ENCODE results near the gene SCAF4. TPM values are rescaled to one million over a fixed set of nuclear protein-coding genes. Genes with fewer than 3 reads are reported as not detected.

SCAF4 gene
- total and polyA plus RNA-seq, 2 of the 8 experiments (the other 6 are each of a cell fraction or from before 2014, with no cell fraction given): 28.9 to 55.1 TPM

DNA sequence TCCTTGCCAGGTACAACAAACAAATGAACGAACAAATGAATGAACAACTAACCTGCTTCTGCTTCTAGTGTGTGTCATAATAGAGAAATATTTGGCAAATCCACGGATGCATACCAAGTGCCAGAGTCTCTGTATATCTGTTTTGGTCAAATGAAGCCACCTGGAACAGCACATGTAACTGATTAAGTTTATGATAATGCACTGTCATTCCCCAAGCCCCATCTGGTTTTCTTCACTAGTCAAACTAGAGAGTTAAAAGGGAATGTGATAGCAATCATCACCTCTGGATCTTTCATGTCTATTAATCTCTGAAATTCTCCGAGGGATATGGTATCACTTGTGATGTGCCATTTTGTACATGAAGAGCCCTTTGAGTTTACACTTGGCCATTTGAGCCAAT, 21.0 kb upstream of the SCAF4 start:
- no peaks in the 10 kb centered on the region for H3K27me3 ChIP-seq (replicated peaks in 1 of 4; ENCODE audit: control insufficient read depth in 3 of 4, extremely low read depth in 1 of 4, insufficient read depth in 3 of 4, low read length in 3 of 4)
- H2BK20ac ChIP-seq (ENCODE audit: low read length): no peak overlapping the region
- H2BK15ac ChIP-seq (ENCODE audit: low read length): no peak overlapping the region
- H3K27ac ChIP-seq (ENCODE audit: low read depth, low read length): no peak overlapping the region
- H3K14ac ChIP-seq (ENCODE audit: insufficient read length): no peak overlapping the region
- no peak overlapping the region for H4K91ac ChIP-seq (replicated peaks; ENCODE audit: insufficient read length, low read length)
- no peak overlapping the region for H2BK120ac ChIP-seq (replicated peaks; ENCODE audit: low read depth, low read length)
- H2BK5ac ChIP-seq (ENCODE audit: low read depth, low read length): no peak overlapping the region
- H2AK5ac ChIP-seq (ENCODE audit: low read depth, low read length): no peak overlapping the region
- H3K4me3 ChIP-seq (ENCODE audit: extremely low read depth in 1 of 4, insufficient read depth in 2 of 4, low read depth in 3 of 4, low read length in 4 of 4): no peak overlapping the region
- peaks cover 0 to 8% (median 5%) of the 10 kb centered on the region in 4 experiments; a peak in 3 of 7 replicates for H3K4me1 ChIP-seq (replicated peaks in 1 of 4; ENCODE audit: control insufficient read depth in 3 of 4, insufficient read depth in 4 of 4, low read length in 3 of 4)
- H3K79me1 ChIP-seq (ENCODE audit: low read depth, low read length): no peaks in the 10 kb centered on the region
- 88% methylated on average over 3 of the region's 3 CpGs; no CpG with 5 or more reads in 1 of the 2 experiments for WGBS, 2 experiments (ENCODE audit: extremely low coverage in 1 of 2, insufficient coverage in 1 of 2, insufficient read length in 1 of 2, insufficient replicate concordance in 2 of 2, low coverage in 1 of 2, low lambda C conversion rate in 2 of 2, missing lambda C conversion rate in 1 of 2)
- H2AFZ ChIP-seq (ENCODE audit: low read length): no peak overlapping the region
- H3K9ac ChIP-seq (replicated peaks in 1 of 4; ENCODE audit: extremely low read depth in 1 of 4, low read depth in 3 of 4, low read length in 3 of 4): no peak overlapping the region
- H2BK12ac ChIP-seq (ENCODE audit: low read depth, low read length): no peak overlapping the region
- CTCF ChIA-PET (ENCODE audit: partially characterized antibody): no interaction called here
- no peaks in the 10 kb centered on the region for H3K23me2 ChIP-seq (ENCODE audit: low read depth, low read length)
- H3K56ac ChIP-seq (replicated peaks; ENCODE audit: insufficient read length, low read depth, low read length): no peak overlapping the region
- DNase-seq (ENCODE audit: low read depth in 1 of 2, low spot score in 2 of 2): no peak
- H4K20me1 ChIP-seq (replicated peaks in 1 of 2; ENCODE audit: control insufficient read depth in 1 of 2, insufficient read depth in 2 of 2, low read length in 2 of 2): no peaks in the 10 kb centered on the region
- POLR2A ChIA-PET (ENCODE audit: partially characterized antibody): interaction anchor here (0.9 kb wide), 1 partner anchor 20 kb away, joined by 4 read pairs; no protein-coding TSS in a partner anchor
- H3K18ac ChIP-seq (ENCODE audit: extremely low read depth, low read length): no peak overlapping the region
- H4K5ac ChIP-seq (ENCODE audit: insufficient read length, low read depth, low read length): no peak overlapping the region
- H4K8ac ChIP-seq (ENCODE audit: extremely low read depth, insufficient read depth, low read length): no peak overlapping the region
- H3K9me3 ChIP-seq (ENCODE audit: insufficient read depth in 2 of 2, low read depth in 1 of 2, low read length in 1 of 2): no peaks in the 10 kb centered on the region
- no peaks in the 10 kb centered on the region for H3K36me3 ChIP-seq (ENCODE audit: control insufficient read depth in 2 of 4, insufficient read depth in 4 of 4, low read length in 3 of 4)
- no peak overlapping the region for H3K4ac ChIP-seq (replicated peaks; ENCODE audit: insufficient read length, low read depth, low read length)
- no peak for FAIRE-seq
- H3K4me2 ChIP-seq (ENCODE audit: insufficient read depth in 1 of 2, low read depth in 2 of 2, low read length in 2 of 2): no peak overlapping the region
- H3K23ac ChIP-seq (ENCODE audit: insufficient read length): no peak overlapping the region
- no peaks in the 10 kb centered on the region for H3K79me2 ChIP-seq (ENCODE audit: control insufficient read depth in 1 of 2, insufficient read depth in 2 of 2, low read length in 2 of 2)
- TF ChIP-seq KDM1A (IDR thresholded peaks at IDR 0.05; ENCODE audit: borderline replicate concordance, low read length) (no peak), SAP30 (IDR thresholded peaks at IDR 0.05; ENCODE audit: insufficient read depth, insufficient replicate concordance, low read length) (no peak), SP1 (IDR thresholded peaks at IDR 0.05; ENCODE audit: low read depth, low read length) (no peak), GABPA (IDR thresholded peaks at IDR 0.05; ENCODE audit: borderline replicate concordance, insufficient read depth, low read length) (no peak), RXRA (IDR thresholded peaks at IDR 0.05; ENCODE audit: insufficient read depth, low read depth, low read length) (no peak), POU5F1 (IDR thresholded peaks at IDR 0.05; ENCODE audit: low read depth, low read length) (no peak), BRCA1 (IDR thresholded peaks at IDR 0.05; ENCODE audit: low read depth, low read length) (no peak), RFX5 (IDR thresholded peaks at IDR 0.05; ENCODE audit: borderline replicate concordance, low read depth, low read length) (no peak)
- TF ChIP-seq, protein P1, sequence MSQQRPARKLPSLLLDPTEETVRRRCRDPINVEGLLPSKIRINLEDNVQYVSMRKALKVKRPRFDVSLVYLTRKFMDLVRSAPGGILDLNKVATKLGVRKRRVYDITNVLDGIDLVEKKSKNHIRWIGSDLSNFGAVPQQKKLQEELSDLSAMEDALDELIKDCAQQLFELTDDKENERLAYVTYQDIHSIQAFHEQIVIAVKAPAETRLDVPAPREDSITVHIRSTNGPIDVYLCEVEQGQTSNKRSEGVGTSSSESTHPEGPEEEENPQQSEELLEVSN (IDR thresholded peaks at IDR 0.05): no peak
- TF ChIP-seq, protein P2, sequence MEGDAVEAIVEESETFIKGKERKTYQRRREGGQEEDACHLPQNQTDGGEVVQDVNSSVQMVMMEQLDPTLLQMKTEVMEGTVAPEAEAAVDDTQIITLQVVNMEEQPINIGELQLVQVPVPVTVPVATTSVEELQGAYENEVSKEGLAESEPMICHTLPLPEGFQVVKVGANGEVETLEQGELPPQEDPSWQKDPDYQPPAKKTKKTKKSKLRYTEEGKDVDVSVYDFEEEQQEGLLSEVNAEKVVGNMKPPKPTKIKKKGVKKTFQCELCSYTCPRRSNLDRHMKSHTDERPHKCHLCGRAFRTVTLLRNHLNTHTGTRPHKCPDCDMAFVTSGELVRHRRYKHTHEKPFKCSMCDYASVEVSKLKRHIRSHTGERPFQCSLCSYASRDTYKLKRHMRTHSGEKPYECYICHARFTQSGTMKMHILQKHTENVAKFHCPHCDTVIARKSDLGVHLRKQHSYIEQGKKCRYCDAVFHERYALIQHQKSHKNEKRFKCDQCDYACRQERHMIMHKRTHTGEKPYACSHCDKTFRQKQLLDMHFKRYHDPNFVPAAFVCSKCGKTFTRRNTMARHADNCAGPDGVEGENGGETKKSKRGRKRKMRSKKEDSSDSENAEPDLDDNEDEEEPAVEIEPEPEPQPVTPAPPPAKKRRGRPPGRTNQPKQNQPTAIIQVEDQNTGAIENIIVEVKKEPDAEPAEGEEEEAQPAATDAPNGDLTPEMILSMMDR (IDR thresholded peaks at IDR 0.05; ENCODE audit: control extremely low read depth in 1 of 3, insufficient read depth in 1 of 3, low read depth in 1 of 3, low read length in 3 of 3): no peak
